HK-2 (cell line): ENCODE results near the gene EPHB3.

Experiments
- DNase-seq: peaks from one replicate; pipeline ENCODE4 v3.0.0-alpha.2; 2018; ENCODE audit not compliant: unreplicated experiment

The EPHB3 gene

GRCh38 chr3:184564685-184565385 is 3.2 kb downstream of the EPHB3 start:
- no peak for DNase-seq

- peak; percentile 66 for DNase-seq
Measured at GRCh38 chr3:184565421-184566211, 4.0 kb downstream of the EPHB3 start.

GRCh38 chr3:184566441-184567414 is 5.1 kb downstream of the EPHB3 start:
- DNase-seq = no peak

- no peak for DNase-seq
Measured at GRCh38 chr3:184567946-184568559, 6.5 kb downstream of the EPHB3 start.

- DNase-seq = no peak
Measured at GRCh38 chr3:184568560-184568923, 7.0 kb downstream of the EPHB3 start.

- DNase-seq = peak; percentile 59
Measured at GRCh38 chr3:184568924-184569829, 7.6 kb downstream of the EPHB3 start.

- DNase-seq = no peak
Measured at GRCh38 chr3:184570035-184570434, 8.4 kb downstream of the EPHB3 start.

GRCh38 chr3:184570489-184570888 is 8.9 kb downstream of the EPHB3 start:
- DNase-seq = no peak

- DNase-seq = no peak
Measured at GRCh38 chr3:184571750-184572377, 10.3 kb downstream of the EPHB3 start.

- no peak for DNase-seq
Measured at GRCh38 chr3:184572633-184573270, 11.2 kb downstream of the EPHB3 start.

GRCh38 chr3:184574515-184575417 is 13.2 kb downstream of the EPHB3 start:
- no peak for DNase-seq

GRCh38 chr3:184575701-184576100 is 14.1 kb downstream of the EPHB3 start:
- no peak for DNase-seq

- DNase-seq = no peak
Measured at GRCh38 chr3:184576457-184577240, 15.1 kb downstream of the EPHB3 start.

GRCh38 chr3:184577546-184577945 is 16.0 kb downstream of the EPHB3 start:
- DNase-seq = no peak

GRCh38 chr3:184578218-184578617 is 16.6 kb downstream of the EPHB3 start:
- DNase-seq = no peak

GRCh38 chr3:184578822-184579221 is 17.2 kb downstream of the EPHB3 start:
- no peak for DNase-seq

- DNase-seq = no peak
Measured at GRCh38 chr3:184579513-184579912, 17.9 kb downstream of the EPHB3 start.

- DNase-seq = no peak
Measured at GRCh38 chr3:184580376-184580775, 18.8 kb downstream of the EPHB3 start.
